Measurements from ENCODE around the gene SH2B3. TPM values are rescaled to one million over a fixed set of nuclear protein-coding genes. Genes with fewer than 3 reads are reported as not detected.
A peak's percentile ranks its signal among the peaks of the same experiment; 100 is the strongest.

Gene SH2B3
- total RNA-seq, 1 donor from 2014 or later: 11.3 TPM

GRCh38 chr12:111361717-111362576, 43.8 kb upstream of the SH2B3 start:
- peaks cover 7% of the 10 kb centered on the region for H3K4me1 Mint-ChIP-seq
- no peaks in the 10 kb centered on the region for H3K27me3 Mint-ChIP-seq (ENCODE audit: low read depth)
- H3K27ac Mint-ChIP-seq (ENCODE audit: unreplicated experiment): no peak overlapping the region
- peaks cover 8% of the 10 kb centered on the region for H3K36me3 Mint-ChIP-seq (ENCODE audit: low read depth)
- no peaks in the 10 kb centered on the region for H3K9me3 Mint-ChIP-seq
- DNase-seq (ENCODE audit: low read depth, low spot score): no peak
- H3K4me3 Mint-ChIP-seq: no peak overlapping the region
- no peak for TF ChIP-seq CTCF (conservative IDR thresholded peaks at IDR 0.05)

- Mint-ChIP-seq H3K27me3 (ENCODE audit: low read depth) (no peaks in the 10 kb centered on the region), H3K4me1 (peaks cover 16% of the 10 kb centered on the region), H3K36me3 (ENCODE audit: low read depth) (peaks cover 8% of the 10 kb centered on the region), H3K4me3 (peak overlapping the region; percentile 27), H3K9me3 (no peaks in the 10 kb centered on the region), H3K27ac (ENCODE audit: unreplicated experiment) (no peak overlapping the region)
- DNase-seq (ENCODE audit: low read depth, low spot score): no peak
- TF ChIP-seq CTCF (conservative IDR thresholded peaks at IDR 0.05): no peak
Measured at GRCh38 chr12:111362687-111363475, 42.8 kb upstream of the SH2B3 start.

GRCh38 chr12:111363578-111363977, 42.1 kb upstream of the SH2B3 start:
- H3K4me3 Mint-ChIP-seq: peak overlapping the region; percentile 27
- TF ChIP-seq CTCF (conservative IDR thresholded peaks at IDR 0.05): no peak
- no peak for DNase-seq (ENCODE audit: low read depth, low spot score)
- H3K36me3 Mint-ChIP-seq (ENCODE audit: low read depth): peaks cover 8% of the 10 kb centered on the region
- peaks cover 20% of the 10 kb centered on the region for H3K4me1 Mint-ChIP-seq
- H3K27ac Mint-ChIP-seq (ENCODE audit: unreplicated experiment): no peak overlapping the region
- H3K27me3 Mint-ChIP-seq (ENCODE audit: low read depth): no peaks in the 10 kb centered on the region
- no peaks in the 10 kb centered on the region for H3K9me3 Mint-ChIP-seq

- no peak for DNase-seq (ENCODE audit: low read depth, low spot score)
- Mint-ChIP-seq H3K4me1 (peaks cover 20% of the 10 kb centered on the region), H3K9me3 (no peaks in the 10 kb centered on the region), H3K27ac (ENCODE audit: unreplicated experiment) (no peak overlapping the region), H3K36me3 (ENCODE audit: low read depth) (peaks cover 8% of the 10 kb centered on the region), H3K4me3 (peak overlapping the region; percentile 91), H3K27me3 (ENCODE audit: low read depth) (no peaks in the 10 kb centered on the region)
- TF ChIP-seq CTCF (conservative IDR thresholded peaks at IDR 0.05): no peak
Measured at GRCh38 chr12:111366075-111366474, 39.6 kb upstream of the SH2B3 start.

- no peak for TF ChIP-seq CTCF (conservative IDR thresholded peaks at IDR 0.05)
- DNase-seq (ENCODE audit: low read depth, low spot score): no peak
- Mint-ChIP-seq H3K27me3 (ENCODE audit: low read depth) (no peaks in the 10 kb centered on the region), H3K36me3 (ENCODE audit: low read depth) (peaks cover 8% of the 10 kb centered on the region), H3K4me1 (peaks cover 20% of the 10 kb centered on the region), H3K4me3 (peak overlapping the region; percentile 91), H3K27ac (ENCODE audit: unreplicated experiment) (no peak overlapping the region), H3K9me3 (no peaks in the 10 kb centered on the region)
Measured at GRCh38 chr12:111366583-111366982, 39.1 kb upstream of the SH2B3 start.
